ENCODE results near the gene CDCA5. TPM values are rescaled to one million over a fixed set of nuclear protein-coding genes. Genes with fewer than 3 reads are reported as not detected.
A peak's percentile ranks its signal among the peaks of the same experiment; 100 is the strongest.

CDCA5 gene
- total RNA-seq, 3 donors from 2014 or later (not counting 1 experiment from before 2014, with no cell fraction given), result 3.3 to 6.8 (median 3.8) TPM

GRCh38 chr11:65129649-65130441, 46.0 kb upstream of the CDCA5 start:
- Mint-ChIP-seq H3K4me1 (peaks cover 14 to 34% of the 10 kb centered on the region in 2 donors), H3K27me3 (ENCODE audit: low read depth in 2 of 2) (no peaks in the 10 kb centered on the region), H3K36me3 (no peaks in the 10 kb centered on the region), H3K4me3 (no peak overlapping the region), H3K27ac (no peak overlapping the region), H3K9me3 (no peaks in the 10 kb centered on the region)
- intact Hi-C loops (cut with micrococcal nuclease), result no loop called here
- no peaks in the 10 kb centered on the region for H3K9me3 ChIP-seq (ENCODE audit: control insufficient read depth, insufficient read depth, low read length)
- 85% methylated on average over 12 of the region's 13 CpGs for WGBS (ENCODE audit: insufficient coverage)
- peaks cover 76% of the 10 kb centered on the region for H3K36me3 ChIP-seq (ENCODE audit: control insufficient read depth, insufficient read depth, low read length)
- TF ChIP-seq CTCF (IDR thresholded peaks at IDR 0.05), result no peak
- H3K27me3 ChIP-seq (ENCODE audit: control insufficient read depth, insufficient read depth, low read length), result no peaks in the 10 kb centered on the region
- no peak overlapping the region for H3K27ac ChIP-seq (ENCODE audit: low read length)
- no peak overlapping the region for H3K4me3 ChIP-seq (ENCODE audit: low read length)
- DNase-seq, result peak in 1 of 2 donors; percentile 6
- H3K4me1 ChIP-seq (ENCODE audit: control insufficient read depth, insufficient read depth, low read length), result peaks cover 42% of the 10 kb centered on the region
- ATAC-seq, result no peak

- H3K27me3 ChIP-seq (ENCODE audit: control insufficient read depth, insufficient read depth, low read length), result no peaks in the 10 kb centered on the region
- no peaks in the 10 kb centered on the region for H3K27me3 Mint-ChIP-seq (ENCODE audit: low read depth in 2 of 2)
- H3K4me1 Mint-ChIP-seq, result peaks cover 9 to 20% of the 10 kb centered on the region in 2 donors
- no peaks in the 10 kb centered on the region for H3K9me3 Mint-ChIP-seq
- no peak overlapping the region for H3K4me3 ChIP-seq (ENCODE audit: low read length)
- H3K36me3 Mint-ChIP-seq, result no peaks in the 10 kb centered on the region
- peak overlapping the region in 1 of 2 donors; percentile 36 for H3K27ac Mint-ChIP-seq
- DNase-seq (no peak), ATAC-seq (no peak)
- peaks cover 81% of the 10 kb centered on the region for H3K36me3 ChIP-seq (ENCODE audit: control insufficient read depth, insufficient read depth, low read length)
- no peaks in the 10 kb centered on the region for H3K9me3 ChIP-seq (ENCODE audit: control insufficient read depth, insufficient read depth, low read length)
- TF ChIP-seq CTCF (IDR thresholded peaks at IDR 0.05), result no peak
- no peak overlapping the region for H3K27ac ChIP-seq (ENCODE audit: low read length)
- peaks cover 36% of the 10 kb centered on the region for H3K4me1 ChIP-seq (ENCODE audit: control insufficient read depth, insufficient read depth, low read length)
- no peak overlapping the region for H3K4me3 Mint-ChIP-seq
- 94% methylated on average over 15 of the region's 15 CpGs for WGBS (ENCODE audit: insufficient coverage)
- intact Hi-C loops (cut with micrococcal nuclease), result no loop called here
Measured at GRCh38 chr11:65128182-65129145, 44.6 kb upstream of the CDCA5 start.

- DNase-seq, result no peak
- WGBS (ENCODE audit: insufficient coverage), result 93% methylated on average over 12 of the region's 12 CpGs
- no peak for ATAC-seq
- Histone ChIP-seq H3K27me3 (ENCODE audit: control insufficient read depth, insufficient read depth, low read length) (no peaks in the 10 kb centered on the region), H3K4me3 (ENCODE audit: low read length) (no peak overlapping the region), H3K4me1 (ENCODE audit: control insufficient read depth, insufficient read depth, low read length) (peaks cover 32% of the 10 kb centered on the region), H3K27ac (ENCODE audit: low read length) (no peak overlapping the region), H3K36me3 (ENCODE audit: control insufficient read depth, insufficient read depth, low read length) (peaks cover 79% of the 10 kb centered on the region), H3K9me3 (ENCODE audit: control insufficient read depth, insufficient read depth, low read length) (no peaks in the 10 kb centered on the region)
- H3K9me3 Mint-ChIP-seq, result no peaks in the 10 kb centered on the region
- H3K27ac Mint-ChIP-seq, result no peak overlapping the region
- no peaks in the 10 kb centered on the region for H3K36me3 Mint-ChIP-seq
- intact Hi-C loops (cut with micrococcal nuclease), result no loop called here
- peaks cover under 1 to 18% of the 10 kb centered on the region in 2 donors for H3K4me1 Mint-ChIP-seq
- no peaks in the 10 kb centered on the region for H3K27me3 Mint-ChIP-seq (ENCODE audit: low read depth in 2 of 2)
- H3K4me3 Mint-ChIP-seq, result no peak overlapping the region
- TF ChIP-seq CTCF (IDR thresholded peaks at IDR 0.05), result no peak
Measured at GRCh38 chr11:65127473-65128181, 43.8 kb upstream of the CDCA5 start.
